GM19351 (cell line): Measurements from ENCODE around the gene UHRF2.
"Not testable (repeated sequence)": the region's sequence is repeated elsewhere in the genome, so short reads cannot be mapped to it uniquely, and the experiment has no call there.

Source experiments
- ATAC-seq: cut with Tn5 transposase; IDR thresholded peaks from one replicate; pipeline ENCODE4 v1.9.1; 2021; ENCODE audit warnings: mild to moderate bottlenecking, moderate library complexity; ENCODE audit not compliant: unreplicated experiment

UHRF2 gene, protein sequence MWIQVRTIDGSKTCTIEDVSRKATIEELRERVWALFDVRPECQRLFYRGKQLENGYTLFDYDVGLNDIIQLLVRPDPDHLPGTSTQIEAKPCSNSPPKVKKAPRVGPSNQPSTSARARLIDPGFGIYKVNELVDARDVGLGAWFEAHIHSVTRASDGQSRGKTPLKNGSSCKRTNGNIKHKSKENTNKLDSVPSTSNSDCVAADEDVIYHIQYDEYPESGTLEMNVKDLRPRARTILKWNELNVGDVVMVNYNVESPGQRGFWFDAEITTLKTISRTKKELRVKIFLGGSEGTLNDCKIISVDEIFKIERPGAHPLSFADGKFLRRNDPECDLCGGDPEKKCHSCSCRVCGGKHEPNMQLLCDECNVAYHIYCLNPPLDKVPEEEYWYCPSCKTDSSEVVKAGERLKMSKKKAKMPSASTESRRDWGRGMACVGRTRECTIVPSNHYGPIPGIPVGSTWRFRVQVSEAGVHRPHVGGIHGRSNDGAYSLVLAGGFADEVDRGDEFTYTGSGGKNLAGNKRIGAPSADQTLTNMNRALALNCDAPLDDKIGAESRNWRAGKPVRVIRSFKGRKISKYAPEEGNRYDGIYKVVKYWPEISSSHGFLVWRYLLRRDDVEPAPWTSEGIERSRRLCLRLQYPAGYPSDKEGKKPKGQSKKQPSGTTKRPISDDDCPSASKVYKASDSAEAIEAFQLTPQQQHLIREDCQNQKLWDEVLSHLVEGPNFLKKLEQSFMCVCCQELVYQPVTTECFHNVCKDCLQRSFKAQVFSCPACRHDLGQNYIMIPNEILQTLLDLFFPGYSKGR

DNA sequence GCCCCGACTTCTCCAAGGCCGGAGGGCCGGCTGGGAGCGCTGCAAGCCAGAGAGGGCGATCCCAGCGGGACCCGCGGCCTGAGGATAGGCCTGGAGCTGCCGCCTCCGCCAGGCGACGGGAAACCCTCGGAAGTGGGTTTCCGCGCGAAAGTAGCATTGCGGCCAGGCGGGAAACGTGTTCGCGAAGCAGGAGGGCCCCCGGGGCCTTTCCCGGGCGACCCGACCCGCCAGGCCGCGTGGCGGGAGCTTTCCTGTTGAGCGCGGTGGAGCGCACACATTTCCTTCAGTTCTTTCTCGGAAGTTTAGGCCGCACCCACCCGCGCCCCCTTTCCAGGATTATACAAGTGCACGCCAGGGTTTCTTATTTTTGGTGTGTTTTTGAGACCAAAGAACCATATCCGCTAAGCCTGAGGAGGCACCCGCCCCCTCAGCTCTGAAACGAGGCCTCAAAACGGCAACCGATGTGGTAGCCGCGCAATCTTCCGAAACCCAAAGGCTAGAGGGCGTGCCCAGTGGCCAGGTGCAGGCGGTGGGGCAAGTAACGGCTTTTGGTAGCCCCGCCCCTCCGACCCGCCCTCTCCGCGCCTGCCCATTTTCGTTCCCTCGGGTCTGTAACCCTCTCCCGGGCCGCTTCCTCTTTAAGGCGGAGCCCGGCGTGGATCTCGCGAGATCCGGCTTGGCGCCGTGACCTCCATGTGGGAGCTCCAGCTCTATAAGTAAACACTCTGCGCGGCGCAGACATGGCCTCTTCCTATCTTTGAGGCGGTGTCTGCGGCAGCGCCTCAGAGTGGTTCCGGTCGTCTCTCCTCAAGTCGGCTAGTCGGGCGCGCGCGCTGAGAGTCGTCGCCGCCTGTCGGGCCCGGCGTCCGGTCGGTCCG is at the start of gene UHRF2:
TSS of gene UHRF2 (plus strand) at position 713 of the 878 bp plus-strand sequence. CDS start 292 bp downstream, outside the sequence.
- ATAC-seq: peak; percentile 75

DNA sequence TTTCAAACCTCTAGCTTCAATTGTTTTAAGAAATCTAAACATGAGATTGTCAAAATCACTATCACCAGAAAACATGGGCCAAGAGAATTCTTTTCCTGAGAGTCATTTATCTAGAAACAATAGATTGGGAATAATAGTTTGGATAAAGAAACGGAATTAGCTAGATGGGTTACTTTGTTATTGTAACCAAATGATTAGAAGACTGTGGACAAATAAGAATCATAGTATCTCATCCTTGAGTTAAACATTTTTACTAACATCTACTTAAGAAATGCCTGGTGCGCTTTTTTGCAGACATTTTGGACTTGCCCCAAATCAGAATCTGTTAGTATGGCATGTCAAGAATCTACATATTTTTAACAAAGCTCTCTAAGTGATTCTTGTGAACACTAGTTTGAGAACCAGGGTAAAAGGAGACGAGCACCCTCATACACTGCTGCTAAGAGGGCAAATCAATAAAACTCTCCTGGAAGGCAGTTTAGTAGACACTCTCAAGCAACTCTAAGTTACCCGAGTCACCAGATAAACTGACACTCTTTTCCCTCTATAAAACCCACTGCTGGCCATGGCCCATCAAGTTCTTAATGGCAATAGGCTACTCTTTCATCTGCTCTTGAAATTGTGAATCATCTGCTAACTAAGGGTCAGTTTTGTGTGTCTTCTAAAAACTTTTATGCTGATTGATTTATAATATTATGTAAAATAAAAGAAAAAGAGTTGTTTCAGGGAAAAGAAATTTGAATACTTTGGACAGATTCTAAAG is 45.7 kb upstream of the UHRF2 start:
- no peak for ATAC-seq

DNA sequence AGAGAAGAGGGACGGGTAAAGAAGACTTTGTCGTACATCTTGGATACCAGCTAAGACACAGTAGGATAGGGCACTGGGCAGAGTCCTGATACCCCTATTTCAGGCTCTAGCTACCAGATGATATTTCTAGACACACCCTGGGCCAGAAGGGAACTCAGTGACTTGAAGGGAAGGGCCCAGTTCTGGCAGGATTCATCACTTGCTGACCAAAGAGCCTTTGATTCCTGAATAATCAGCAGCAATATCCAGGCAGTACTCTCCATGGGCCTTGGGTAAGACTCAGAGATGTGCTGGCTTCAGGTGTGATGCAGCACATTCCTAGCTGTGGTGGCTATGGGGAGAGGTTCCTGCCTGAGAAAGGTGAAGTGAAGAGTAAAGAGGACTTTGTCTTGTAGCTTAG is 44.2 kb upstream of the UHRF2 start:
- no peak for ATAC-seq

DNA sequence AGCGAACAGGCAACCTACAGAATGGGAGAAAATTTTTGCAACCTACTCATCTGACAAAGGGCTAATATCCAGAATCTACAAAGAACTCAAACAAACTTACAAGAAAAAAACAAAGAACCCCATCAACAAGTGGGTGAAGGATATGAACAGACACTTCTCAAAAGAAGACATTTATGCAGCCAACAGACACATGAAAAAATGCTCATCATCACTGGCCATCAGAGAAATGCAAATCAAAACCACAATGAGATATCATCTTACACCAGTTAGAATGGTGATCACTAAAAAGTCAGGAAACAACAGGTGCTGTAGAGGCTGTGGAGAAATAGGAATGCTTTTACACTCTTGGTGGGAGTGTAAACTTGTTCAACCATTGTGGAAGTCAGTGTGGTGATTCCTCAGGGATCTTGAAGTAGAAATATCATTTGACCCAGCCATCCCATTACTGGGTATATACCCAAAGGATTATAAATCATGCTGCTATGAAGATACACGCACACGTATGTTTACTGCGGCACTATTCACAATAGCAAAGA is 31.5 kb upstream of the UHRF2 start:
- not testable (repeated sequence) for ATAC-seq

DNA sequence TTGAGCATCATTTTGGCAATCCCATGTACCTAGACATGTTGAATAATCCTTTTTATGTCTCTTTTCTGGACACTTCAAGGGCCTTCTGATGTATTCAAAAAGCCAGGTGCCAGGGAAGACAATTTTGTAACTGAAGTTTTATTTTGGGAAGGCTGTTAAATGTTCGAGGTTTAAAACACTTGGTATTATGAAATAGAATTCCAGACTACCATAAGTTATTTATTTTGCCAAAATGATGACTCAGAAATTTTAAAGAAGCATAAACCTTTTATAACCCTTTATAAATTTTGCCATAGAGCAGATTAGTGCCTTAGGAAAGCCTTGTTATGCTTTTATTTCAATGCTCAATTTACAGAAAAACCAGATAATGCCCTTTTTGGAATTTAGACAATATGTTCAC is 30.3 kb upstream of the UHRF2 start:
- no peak for ATAC-seq

DNA sequence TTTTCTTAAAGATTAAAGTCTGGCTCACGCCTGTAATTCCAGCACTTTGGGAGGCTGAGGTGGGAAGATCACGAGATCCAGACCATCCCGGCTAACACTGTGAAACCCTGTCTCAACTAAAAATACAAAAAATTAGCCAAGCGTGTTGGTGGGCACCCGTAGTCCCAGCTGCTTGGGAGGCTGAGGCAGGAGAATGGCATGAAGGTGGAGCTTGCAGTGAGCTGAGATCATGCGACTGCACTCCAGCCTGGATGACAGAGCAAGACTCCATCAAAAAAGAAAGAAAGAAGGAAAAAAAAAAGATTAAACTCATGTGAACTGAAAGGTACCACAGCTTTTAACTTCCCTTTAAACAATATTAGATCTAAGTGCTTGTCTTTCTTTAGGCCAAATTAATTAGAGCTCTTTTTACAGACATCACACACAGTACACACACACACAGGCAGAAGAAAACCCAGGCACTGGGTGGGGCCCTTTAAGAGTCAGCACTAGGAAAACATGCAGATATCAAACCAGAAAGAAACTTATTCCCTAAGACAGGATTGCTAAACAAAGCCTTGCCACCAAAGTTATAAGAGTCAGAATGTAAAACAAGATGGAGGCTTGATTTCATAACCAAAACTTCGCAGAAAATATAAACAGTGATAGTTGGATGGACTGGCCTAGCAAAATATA is 29.3 kb upstream of the UHRF2 start:
- ATAC-seq: no peak

DNA sequence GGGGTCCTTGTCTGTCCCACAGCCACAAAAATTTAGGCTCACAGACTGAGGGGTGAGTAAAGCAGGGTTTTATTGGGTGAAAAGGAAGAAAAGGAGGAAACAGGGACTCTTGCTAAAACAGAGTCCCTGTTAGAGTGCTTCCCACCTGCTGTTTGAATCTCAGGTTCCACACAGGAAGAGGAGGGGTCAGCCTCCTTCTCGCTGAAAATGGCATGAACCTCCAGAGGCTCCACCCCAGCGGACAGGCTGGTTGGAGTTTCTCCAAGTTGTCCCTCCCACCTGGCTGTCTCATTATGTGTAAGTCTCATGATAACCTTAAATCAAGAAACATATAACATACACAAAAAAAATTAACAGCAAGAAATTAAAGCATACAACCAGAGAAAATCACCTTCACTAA is 28.3 kb upstream of the UHRF2 start:
- no peak for ATAC-seq

DNA sequence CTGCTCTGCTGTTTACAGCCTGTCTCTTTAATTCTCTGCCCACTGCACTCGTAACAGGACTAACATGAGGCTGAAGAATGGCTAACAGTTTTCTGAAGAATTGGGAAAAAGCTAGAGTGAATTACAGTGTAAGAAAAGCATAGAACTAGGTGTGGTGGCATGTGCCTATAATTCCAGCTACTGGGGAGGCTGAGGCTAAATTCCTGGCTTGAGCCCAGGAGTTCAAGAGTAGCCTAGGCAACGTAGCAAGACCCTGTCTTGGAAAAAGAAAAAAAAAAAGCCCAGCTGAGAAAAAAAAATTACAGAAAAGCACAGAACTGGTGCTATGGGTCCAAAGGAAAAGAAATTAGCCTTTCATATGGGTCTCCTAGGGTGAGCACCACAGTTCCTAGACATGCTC is 13.9 kb upstream of the UHRF2 start:
- no peak for ATAC-seq

DNA sequence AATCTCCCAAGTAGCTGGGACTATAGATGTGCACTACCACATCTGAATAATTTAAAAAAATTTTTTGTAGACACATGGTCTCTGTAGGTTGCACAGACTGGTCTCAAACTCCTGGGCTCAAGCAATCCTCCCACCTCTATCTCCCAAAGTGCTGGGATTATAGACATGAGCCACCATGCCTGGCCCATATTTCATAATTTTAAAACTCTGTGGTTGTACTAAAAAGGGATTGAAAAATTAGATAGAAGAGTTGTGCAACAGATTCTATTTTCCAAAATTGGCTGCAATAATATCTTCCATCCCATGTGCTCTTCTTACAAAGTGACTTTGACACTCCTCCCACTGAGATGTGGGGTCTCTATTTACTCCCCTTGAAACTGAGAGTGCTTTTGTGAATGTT is 7.6 kb upstream of the UHRF2 start:
- no peak for ATAC-seq

DNA sequence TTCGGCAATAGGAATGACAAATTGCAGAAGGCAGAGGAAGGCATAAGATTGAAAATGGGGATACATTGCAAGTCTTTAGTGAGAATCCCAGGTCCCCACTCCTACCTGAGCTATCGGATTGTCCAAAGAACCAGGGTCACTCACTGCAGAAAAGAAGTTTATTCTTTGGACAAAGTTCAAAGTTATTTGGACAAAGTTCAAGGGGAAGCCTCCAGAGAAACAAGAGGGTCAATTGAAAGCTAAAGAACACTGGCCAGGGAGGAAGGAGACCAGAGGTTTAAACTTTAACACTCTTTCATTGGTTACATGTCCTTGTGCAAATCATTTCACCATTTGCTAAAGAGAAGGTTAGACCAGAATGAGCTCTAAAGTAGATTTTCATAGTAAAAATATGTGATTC is 5.2 kb upstream of the UHRF2 start:
- no peak for ATAC-seq

DNA sequence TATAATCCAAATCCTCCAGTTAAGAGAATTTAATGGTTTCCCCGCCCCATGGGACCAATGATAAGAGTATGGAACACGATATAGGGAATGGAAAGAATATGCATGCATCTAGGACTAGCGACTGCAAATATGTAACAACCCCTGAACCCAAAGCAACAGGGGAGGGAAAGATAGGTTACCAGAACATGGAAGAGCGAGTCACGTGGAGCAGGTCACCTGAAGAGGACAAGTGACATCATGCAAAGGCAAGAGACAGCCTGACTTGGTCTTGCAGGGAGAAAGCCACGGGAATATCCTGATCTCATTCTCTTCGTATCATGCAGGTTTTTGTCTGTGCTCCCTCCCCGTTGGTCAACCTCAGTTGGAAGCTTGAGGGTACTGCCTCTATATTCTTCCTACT is 4.7 kb upstream of the UHRF2 start:
- no peak for ATAC-seq

DNA sequence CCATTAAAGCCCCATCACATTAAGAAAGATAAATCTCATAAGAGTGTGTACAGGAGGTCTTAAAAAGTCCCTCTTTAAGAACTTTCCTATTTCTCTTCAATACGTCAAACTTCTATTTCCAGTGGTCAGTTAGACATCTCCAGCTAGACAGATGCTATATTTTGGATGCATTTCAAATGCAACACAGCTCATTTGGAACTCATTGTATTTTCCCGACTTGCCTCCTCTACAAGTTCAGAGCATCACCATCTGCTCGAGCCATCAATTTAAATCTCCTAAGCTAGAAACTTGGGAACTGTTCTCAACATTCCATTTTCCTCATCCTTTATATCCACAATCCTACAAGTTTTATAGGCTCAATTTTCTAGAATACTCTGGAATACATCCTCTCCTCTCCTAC is 3.2 kb upstream of the UHRF2 start:
- no peak for ATAC-seq

DNA sequence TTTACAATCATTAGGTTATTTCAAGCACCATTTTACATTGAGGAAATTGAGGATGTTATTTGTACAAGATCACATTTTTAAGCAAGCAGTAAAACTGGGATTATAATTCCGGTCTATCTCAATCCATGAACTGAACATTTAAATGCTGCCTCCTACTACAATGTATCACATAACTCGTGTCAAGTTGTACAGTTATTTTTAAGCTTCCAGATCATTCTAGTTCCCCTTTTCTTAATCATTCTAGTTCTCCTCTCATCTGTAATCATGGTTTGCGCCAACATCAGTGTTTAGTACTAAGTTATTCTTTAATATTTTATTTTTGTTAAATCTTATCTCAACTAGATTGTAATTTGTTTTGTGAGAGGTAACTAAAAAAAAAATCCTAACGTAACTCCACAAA is 2.4 kb upstream of the UHRF2 start:
- ATAC-seq: no peak

DNA sequence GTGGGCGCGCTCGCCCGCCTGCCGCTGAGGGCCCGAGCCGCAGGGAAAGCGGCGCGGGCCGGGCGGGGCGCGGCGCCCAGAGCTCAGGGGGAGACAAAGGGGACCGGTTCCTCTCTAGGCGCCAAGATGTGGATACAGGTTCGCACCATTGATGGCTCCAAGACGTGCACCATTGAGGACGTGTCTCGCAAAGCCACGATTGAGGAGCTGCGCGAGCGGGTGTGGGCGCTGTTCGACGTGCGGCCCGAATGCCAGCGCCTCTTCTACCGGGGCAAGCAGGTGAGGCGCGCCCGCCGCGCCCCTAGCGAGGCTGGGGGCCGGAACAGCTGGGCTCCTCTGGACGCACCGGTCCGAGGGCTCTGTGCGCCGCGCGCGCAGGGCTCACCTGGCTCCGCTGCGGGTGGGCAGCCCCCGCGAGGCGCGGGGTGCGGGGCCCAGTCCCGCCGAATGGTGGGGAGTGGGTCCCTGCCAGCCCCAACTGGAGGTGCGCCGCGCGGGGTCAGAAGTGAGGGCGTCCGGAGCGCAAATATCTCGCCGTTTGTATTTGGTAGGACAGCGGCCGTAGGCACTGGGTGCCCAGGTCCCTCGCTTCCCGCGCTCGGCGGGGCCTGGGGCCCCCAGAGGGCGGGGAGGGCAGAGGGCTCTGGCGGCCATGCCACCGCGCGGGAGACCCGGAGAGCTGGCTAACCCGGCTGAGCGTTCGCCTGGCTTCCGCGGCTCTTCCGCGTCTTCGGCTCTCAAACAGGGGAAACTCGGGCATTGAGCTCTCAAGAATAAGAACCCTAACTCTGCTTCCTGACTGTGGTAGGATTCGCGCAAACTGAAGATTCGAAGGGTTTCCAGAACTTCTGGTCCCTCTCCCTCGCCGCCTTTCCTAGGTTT is 607 bp downstream of the UHRF2 start:
- ATAC-seq: peak; percentile 19

DNA sequence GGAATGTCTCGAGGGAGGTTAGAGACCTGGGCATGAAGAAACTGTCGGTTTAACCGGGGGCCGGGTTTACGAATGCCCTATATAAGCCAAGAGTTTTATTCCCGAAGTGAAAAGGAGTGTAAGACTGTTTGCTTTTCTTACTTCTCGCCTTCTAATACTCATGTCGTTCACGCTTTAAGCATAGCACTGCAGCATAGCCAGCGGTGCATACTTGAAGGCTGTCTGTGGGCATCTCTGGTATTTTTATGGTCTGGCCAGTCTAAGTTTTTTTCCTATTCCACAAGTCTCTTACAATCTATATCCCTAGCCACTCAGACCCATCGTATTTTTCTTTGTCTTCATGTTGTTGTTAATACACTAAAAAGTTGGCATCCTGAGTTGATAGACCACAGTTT is 1.2 kb downstream of the UHRF2 start:
- no peak for ATAC-seq

DNA sequence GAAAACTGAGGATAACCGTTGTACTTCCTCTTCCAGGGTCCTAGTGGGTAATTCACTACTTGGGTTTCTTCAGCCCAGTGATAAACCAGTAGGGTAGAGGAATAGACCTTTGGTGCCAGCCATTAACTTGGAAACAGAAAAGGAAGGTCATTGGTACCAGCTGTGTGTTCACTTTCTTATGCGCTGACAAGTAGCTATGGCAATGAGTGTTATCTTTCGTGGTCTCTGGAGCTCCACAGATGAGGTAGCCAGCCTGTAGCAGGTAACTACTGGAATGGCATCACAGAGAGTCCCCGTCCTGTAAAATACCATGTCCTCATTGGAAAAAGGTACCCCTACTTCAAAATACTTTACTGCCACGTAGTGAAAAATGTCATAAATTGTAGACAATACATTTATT is 2.3 kb downstream of the UHRF2 start:
- no peak for ATAC-seq

DNA sequence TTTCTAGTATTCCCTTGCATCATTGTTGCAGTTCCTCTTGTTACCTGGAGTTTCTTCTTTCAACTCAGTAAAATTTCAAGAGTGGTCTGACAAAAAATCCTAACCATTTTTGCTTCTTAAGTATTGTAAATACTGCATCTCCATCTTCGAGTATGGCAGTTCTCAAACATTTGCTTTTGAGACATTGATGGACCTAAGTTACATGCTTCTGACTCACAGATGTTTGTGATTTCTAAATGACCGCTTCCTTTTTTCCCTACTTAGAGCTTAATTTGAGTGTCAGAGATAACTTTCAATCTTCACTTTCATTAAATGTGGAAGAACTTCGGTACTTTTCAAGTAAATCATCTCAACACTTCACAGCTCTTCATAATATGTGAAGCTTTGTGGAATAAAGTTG is 4.2 kb downstream of the UHRF2 start:
- no peak for ATAC-seq

DNA sequence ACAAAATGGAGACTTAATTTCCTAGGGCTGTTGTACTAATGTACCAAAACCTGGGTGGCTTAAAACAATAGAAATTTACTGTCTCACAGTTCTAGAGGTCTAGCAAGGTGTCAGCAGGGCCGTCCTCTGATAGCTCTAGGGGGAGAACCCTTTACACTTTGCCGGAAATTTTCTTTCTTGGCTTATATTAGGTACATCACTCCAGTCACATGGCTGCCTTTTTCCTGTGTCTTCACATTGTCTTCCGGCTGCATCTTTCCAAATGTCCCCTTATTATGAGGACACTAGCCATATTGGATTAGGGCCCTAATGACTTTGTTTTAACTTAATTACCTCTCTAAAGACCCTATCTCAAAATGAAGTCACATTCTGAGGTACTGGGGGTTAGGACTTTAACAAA is 5.8 kb downstream of the UHRF2 start:
- ATAC-seq: no peak

DNA sequence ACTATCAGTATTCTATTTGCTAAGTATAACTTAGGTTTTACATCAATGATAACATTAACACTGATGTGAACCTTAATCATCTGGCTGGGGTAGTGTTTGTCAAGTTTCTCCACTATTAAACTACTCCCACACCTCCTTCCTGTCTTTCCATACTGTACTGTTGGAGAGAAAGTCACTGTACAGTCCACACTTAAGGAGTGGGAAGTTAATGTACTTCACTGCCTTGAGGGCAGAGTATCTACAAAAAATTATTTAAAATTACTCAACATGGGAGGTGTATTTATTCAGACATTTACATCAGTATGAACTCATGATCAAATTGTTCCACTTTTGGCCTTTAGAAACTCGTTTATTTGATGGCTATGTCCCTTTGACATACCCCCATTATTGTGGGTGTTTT is 11.9 kb downstream of the UHRF2 start:
- no peak for ATAC-seq
